Suprapubic skin (tissue), 3 donors: Measurements from ENCODE around the gene EPS15.

Source experiments
- POLR2A ChIP-seq, 2 donors: fragments of 450-650 bp; IDR thresholded peaks; one replicate each; pipeline ENCODE4 v1.6.1; 2017; ENCODE audit warnings: antibody characterized with exemption in 2 of 2, mild to moderate bottlenecking in 2 of 2, moderate library complexity in 2 of 2
- TF ChIP-seq, protein P1 (sequence below), 2 donors: fragments of 200-600 bp in 1 of 2; fragments of 450-650 bp in 1 of 2; sonication (generic) in 1 of 2; IDR thresholded peaks; one replicate each; pipeline ENCODE4 v1.5.1; 2016 to 2019; ENCODE audit warnings: antibody characterized with exemption in 2 of 2, mild to moderate bottlenecking in 1 of 2, moderate library complexity in 1 of 2

DNA sequence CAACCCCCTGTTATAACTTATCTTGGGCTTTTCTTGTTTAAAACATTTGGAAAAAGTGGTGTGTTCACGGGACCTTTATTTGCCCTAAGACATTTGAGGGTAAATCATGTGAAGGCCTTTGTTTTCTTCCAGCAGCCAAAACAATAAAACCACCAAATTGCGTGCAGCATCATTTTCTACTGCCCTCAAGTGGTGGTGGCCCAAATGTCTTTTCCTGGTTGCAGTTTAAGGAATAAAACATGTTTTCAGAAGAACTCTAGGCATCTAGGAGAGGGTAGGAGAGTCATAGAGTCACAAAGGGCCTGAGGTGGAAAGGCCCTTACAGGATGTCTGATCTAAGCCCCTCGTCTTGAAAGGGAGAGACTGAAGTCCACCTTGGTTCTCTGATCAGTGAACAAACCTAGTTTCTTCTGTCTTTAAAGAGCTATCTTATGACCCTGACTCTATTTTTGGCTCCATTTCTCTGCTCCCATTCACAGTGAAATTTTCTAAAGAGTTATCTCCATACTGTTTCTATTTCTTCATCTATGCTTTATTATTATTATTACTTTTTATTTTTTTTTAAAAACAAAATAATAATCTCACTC lies 16.0 kb upstream of the EPS15 start:
- TF ChIP-seq, protein P1, sequence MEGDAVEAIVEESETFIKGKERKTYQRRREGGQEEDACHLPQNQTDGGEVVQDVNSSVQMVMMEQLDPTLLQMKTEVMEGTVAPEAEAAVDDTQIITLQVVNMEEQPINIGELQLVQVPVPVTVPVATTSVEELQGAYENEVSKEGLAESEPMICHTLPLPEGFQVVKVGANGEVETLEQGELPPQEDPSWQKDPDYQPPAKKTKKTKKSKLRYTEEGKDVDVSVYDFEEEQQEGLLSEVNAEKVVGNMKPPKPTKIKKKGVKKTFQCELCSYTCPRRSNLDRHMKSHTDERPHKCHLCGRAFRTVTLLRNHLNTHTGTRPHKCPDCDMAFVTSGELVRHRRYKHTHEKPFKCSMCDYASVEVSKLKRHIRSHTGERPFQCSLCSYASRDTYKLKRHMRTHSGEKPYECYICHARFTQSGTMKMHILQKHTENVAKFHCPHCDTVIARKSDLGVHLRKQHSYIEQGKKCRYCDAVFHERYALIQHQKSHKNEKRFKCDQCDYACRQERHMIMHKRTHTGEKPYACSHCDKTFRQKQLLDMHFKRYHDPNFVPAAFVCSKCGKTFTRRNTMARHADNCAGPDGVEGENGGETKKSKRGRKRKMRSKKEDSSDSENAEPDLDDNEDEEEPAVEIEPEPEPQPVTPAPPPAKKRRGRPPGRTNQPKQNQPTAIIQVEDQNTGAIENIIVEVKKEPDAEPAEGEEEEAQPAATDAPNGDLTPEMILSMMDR (IDR thresholded peaks at IDR 0.05): peak; percentile 52 to 55
- TF ChIP-seq POLR2A (IDR thresholded peaks at IDR 0.05): no peak
